HG03432 (cell line): ENCODE measurements around the gene PPCS.
"Not testable (repeated sequence)": the region's sequence is repeated elsewhere in the genome, so short reads cannot be mapped to it uniquely, and the experiment has no call there.

Experiments used
- ATAC-seq: cut with Tn5 transposase; IDR thresholded peaks from one replicate; pipeline ENCODE4 v1.9.1; 2021; ENCODE audit warnings: mild to moderate bottlenecking, moderate library complexity; ENCODE audit not compliant: unreplicated experiment

Gene PPCS

DNA sequence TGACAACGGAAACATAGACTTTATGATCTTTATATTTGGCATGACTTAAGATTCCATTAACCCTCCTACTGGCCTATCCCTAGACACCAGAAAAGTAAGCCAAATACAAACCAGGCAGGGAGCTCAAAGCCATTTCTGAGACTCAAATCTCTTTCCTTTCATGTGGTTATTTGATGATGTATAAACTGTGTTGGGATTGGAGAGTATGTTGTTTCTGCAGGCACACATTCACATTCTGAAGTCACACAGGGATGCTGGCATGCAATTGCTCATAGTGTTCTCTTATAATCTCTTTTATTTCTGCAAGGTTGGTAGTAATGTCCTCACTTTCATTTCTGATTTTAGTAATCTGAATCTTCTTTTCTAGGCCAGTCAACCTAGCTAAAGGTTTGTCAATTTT, 6.3 kb upstream of the PPCS start:
- ATAC-seq: no peak

DNA sequence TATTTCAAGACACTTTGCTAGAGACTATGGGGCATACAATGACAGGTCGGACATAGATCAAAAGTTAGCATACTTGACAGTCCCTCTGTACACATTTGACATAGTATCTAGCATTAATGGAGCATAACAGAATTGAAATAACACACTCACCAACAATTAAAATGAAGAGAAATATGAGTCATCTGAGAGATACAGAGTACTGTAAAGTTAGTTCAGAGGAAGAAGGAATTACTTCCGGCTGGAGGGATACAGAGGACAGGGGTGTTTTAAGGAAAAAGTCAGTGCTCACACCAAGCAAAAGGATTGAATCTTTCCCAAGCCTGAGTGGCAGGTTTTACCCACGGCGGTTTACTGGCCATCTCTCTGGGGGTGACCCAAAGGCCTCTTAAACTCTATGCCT, 3.0 kb upstream of the PPCS start:
- ATAC-seq: no peak

DNA sequence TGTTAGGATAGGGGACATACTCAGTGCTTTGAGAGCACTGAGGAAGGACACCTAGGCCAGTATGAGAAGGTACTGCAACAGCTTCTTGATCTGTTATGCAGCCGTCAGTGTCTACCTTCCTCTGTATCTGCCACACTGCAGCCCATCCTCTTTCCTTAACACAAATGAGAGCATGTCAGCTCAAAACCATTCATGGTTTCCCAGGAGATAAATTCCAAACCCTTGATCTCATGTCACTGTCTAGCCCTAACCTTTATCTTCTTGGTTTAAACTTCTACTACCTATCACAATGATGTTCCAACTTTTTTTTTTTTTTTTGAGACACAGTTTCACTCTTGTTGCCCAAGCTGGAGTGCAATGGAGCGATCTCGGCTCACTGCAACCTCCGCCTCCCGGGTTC, 1.9 kb upstream of the PPCS start:
- ATAC-seq: no peak

DNA sequence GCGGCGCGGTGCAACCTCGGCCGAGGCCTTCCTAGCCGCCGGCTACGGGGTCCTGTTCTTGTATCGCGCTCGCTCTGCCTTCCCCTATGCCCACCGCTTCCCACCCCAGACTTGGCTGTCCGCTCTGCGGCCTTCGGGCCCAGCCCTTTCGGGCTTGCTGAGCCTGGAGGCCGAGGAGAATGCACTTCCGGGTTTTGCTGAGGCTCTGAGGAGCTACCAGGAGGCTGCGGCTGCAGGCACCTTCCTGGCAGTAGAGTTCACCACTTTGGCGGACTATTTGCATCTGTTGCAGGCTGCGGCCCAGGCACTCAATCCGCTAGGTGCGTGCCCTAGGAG, 379 bp downstream of the PPCS start:
- ATAC-seq: peak; percentile 55

DNA sequence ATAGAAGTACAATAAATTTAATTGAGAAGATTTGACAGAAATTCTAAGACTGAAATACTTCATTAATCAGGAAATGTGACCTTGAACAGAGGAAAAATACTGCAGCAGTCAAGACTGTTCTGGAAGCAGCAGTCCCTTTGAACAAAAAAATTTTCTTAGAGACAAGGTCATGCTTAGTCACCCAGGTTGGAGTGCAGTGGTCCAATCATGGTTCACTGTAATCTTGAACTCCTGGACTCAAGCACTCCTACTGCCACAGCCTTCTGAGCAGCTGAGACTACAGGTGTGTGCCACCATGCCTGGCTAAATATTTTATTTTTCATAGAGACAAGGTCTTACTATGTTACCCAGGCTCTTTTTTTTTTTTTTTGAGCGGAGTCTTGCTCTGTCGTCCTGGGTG, 4.9 kb downstream of the PPCS start:
- no peak for ATAC-seq

DNA sequence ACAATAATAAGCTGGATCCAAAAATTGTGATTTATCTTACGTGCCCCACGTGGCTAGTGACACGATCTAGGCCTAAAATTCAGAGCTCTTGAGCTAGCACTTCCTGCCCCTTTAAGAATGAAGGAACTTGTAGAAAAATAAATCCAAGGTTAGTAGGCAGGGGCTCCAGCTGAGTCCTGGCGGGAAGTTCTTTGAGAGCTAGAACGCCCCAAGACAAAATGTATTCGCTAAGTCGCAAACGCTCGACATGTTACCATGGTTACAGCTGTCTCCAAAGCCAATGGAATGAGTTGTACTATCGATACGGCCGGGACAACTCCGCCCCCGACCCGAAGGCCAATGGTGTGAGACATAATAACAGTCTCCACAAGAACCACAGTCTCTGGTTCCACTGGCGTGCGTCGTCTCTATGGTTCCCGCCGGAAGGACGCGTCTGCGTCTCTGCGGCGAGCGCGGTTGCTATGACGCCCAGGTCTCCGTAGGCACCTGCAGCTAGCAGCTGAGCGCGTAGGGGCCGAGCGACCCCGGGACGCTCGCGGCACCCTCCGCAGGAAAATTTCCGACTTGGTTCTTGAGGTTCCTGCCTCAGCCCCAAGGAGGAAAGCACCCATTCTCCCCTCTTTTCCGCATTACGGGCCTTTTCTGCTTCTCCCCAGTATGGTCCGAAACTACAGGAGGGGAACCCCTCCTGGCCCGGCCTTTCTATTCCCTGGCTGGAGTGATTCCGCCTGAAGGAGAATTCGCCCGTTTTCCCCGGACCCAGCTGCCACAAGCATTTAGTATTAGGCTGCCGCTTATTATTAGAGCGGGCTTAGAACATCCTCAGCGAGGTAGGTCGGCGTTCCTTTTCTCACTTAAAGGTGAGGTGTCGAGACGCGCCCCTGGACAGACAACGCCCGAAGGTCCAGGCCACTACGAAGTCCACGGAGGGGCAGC, 6.8 kb downstream of the PPCS start, which contains the start of gene CCDC30:
Gene CCDC30 (plus strand): TSS at position 459 of the 936 bp plus-strand sequence. CDS start 17,266 bp downstream, outside the sequence.
- peak; percentile 98 for ATAC-seq

DNA sequence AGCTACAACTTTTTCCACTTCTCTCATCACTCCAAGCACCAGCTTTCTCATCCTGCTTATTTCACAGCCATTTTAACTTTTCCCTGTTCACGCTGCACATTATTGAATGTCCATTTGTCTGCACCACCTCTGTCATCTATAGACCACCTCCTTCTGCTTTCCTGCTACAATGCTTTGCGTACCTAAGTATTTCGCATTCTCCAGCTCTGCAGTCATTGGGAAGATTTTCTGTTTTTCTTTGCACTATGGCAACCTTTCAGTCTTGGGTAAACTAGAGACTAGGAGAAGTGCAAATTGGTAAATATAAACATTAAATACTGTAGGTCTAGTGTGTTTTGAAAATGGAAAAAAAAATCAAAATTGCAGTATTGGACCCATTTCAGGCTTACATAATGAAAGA, 7.6 kb downstream of the PPCS start:
- ATAC-seq: no peak

DNA sequence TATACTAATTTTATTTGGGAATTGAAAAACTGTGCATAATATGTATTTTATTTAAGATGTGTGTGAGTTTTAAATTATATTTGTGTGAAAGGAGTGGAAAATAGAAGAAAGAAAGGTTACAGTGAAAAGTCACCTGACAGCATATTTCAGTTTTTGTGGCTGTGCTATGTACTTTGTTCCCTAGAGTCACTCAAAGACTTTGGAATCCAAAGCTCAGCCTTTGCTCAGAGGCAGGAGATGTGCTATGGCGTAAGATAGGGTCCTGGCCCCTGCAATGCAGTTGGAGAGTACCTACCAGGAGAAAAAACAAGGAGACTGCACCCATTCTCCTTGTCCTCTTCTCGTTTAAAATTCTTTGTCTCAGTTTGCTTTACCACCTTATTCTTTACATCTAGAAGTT, 9.7 kb downstream of the PPCS start:
- no peak for ATAC-seq

DNA sequence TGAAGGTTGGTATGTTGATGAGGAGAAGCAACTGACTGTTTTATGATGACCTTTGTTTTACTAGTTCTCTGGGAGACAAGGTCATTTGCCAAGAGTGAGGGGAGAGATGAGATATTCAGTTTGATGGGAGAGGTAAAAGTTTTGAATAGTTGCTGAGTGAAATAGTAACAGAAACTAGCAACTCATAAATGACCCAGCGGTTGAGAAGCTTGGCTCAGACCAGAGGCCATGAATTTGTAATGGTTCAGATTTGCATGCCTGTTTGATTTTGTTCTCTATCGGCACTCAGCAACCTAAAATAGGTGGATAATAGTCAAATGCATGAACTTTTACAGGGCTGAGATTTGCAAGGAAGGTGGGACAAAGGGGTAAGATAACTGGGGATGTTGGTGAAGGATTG, 13.4 kb downstream of the PPCS start:
- ATAC-seq: no peak

DNA sequence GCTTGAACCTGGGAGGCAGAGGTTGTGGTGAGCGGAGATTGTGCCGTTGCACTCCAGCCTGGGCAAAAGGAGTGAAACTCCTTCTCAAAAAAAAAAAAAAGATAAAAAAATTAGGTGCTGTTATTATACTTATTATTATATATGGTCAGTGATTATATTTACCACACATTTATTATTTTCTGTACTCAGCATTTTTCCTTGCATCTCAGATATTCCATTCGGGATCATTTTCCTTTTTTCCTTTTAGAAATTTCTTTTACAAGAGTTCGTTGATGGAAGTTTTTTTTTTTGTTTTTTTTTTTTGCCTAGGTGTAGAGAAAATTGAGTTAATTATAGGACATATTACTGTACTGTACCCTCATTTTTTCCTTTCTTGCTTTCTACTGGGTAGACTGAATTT, 20.3 kb downstream of the PPCS start:
- ATAC-seq: no peak

DNA sequence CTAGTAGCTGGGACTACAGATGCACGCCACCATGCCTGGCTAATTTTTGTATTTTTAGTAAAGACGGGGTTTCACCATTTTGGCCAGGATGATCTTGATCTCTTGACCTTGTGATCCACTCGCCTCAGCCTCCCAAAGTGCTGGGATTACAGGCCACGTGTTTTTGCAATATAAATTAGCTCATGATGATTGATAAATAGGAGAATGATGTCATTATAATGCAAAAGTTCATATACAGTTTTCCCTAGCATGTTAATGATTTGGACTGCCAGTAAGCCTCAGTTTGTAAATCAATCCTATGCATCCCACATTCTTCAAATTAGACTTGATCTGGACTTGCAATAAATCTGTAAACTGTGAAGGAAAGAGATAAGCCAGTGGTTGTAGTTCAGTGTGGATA, 21.0 kb downstream of the PPCS start:
- ATAC-seq: not testable (repeated sequence)

DNA sequence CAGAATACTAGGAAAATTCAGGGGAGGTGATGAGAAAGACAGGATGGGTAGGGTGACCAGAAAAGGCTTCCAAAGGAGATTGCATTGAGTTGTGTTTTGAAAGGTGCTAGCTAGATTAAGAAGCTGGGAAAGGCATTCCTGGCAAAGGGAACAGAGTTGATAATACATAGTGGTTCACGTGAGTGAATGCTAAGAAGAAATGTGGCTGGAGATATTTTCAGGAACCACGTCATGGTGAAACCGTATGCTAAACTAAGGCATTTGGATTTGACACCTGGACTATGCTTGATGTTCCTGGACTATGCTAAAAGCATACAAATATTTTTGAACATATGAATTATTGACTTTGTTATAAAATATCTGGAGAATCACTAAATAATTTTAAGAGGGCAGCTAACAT, 21.4 kb downstream of the PPCS start:
- ATAC-seq: no peak

DNA sequence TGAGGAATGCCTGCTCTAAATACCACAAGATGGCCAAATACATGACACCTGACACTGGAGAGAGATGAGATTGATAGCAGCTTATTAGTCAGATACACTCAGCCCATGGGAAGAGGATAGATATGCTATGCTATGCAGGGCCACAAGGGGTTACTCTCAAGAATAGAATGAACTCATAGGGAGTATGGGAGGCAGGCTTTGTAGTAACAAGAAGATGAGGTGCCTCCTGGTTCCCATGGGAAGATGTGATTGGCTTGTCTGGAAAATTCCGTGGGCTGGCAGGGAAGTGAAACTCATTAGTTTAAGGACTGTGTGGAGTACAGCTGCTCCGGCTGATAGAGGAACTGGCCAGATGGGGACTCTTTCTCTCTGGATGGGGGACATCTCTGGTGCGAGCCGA, 23.3 kb downstream of the PPCS start:
- no peak for ATAC-seq

DNA sequence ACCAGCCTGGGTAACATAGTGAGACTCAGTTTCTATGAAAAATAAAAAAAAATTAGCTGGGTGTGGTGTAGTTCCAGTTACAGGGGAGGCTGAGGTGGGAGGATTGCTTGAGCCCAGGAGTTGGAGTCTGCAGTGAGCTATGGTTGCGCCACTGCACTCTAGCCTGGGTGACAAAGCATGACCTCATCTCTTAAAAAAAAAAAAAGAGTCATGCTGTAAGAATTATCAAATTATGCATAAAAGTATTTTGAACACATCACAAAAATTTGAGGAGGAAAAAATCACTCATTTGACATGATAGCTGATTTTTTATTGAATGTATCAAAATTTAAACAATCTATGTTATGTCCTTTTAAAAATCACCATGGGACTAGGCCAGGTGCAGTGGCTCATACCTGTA, 24.6 kb downstream of the PPCS start:
- no peak for ATAC-seq

DNA sequence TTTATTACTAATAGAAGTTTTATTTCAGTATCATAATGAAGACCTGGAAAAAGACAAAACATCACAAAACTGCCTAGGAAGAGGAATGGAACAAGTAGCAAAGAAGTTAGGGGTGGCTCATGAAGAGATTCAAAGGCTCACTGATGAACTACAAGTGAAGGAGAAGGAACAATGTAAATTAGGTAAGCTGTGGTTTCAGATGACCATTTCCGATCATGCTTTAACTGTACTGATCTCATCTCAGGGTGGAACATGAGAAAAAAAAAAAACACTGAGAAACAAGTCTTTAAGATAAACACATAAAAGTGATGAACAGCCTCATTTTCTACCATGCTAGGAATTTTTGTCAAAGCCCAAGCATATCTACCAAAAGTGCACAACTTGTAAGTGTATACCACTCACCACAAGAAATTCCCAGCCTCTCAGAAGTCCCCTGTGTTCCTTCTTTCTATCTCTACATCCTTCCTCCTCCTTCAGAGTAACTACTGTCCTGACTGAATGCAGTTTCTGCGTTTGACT, 26.4 kb downstream of the PPCS start:
- no peak for ATAC-seq

DNA sequence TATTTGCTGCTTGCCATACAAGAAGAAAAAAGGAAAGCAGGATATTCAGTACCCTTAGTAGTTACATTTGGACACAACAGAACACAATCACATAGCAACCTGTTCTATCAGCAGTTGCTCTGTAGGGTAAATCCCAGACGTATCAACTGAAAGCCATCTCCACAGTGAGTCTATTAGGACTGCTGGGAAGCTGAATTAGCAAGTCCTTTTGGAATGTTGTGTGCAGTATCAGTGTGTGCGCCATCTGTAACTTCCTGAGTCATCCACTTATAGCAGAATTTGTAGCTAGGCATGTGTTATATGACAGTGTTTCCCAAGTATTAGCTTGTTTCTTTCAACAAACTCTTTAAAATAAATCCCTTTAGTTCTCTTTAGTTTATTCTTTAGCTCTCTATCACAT, 28.0 kb downstream of the PPCS start:
- ATAC-seq: no peak

DNA sequence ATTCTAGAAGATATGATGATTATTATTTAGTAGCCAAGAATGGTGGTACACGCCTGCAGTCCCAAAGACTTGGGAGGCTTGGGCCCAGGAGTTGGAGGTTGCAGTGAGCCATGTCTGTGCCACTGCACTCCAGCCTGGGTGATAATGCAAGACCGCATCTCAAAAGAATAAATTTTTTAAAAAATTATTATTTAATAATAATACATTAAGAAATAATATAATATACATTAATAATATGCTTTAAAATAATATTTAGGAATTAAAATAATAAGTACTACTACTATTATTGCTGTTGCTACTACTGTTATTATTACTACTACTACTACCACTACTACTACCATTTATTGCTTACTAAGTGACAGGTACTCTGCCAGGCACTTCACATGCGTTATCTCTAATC, 33.9 kb downstream of the PPCS start:
- no peak for ATAC-seq

DNA sequence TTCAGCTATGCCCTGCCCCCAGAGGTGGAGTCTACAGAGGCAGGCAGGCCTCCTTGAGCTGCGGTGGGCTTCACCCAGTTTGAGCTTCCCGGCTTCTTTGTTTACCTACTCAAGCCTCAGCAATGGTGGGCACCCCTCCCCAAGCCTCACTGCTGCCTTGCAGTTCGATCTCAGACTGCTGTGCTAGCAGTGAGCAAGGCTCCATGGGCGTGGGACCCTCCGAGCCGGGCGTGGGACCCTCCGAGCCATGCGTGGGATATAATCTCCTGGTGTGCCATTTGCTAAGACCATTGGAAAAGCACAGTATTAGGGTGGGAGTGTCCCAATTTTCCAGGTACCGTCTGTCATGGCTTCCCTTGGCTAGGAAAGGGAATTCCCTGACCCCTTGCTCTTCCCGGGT, 45.7 kb downstream of the PPCS start:
- not testable (repeated sequence) for ATAC-seq

DNA sequence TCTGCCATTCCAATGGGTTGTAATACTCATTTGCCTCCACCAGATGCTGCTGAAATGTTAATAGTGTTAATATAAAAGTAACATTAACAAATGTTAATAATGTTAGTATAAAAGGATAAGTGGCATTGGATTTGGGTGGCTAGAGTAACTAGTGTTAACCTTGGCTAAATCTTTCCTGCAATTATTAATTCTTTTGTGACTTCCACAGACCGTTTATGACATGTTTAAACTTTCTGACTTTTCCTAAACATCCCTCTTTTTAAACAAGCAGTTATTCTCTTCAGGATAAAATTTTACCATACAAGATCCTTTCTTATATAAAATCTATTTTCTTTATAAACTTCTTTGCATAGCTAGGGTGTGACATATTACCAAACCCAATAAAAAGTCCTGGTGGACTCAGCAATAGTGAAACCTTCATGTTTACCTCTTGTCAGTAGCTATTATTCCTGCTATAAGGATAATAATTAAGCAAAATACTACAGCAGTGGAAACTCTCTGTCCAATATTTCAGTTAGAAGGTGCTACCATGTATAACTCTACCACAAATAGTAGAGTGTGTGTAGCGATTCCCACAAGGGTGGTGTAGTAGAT, 48.3 kb downstream of the PPCS start:
- ATAC-seq: no peak

DNA sequence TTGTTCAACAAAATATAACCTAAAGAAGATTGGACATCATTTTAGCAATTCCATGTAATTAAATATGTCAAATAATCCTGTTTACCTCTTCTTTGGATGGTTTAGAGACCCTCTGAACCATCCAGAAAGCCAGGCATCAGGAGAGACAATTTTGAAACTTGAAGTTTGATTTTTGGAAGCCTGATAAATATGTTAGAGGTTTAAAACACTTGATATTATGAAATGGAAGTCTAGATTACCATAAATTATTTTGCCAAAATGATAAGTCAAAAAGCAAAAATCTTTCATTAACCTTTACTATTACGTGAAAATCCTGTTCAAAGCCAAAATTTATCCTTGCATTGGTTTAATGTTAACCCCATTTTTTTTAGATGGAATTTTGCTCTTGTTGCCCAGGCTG, 50.2 kb downstream of the PPCS start:
- no peak for ATAC-seq
